GM19468 (cell line): Measurements from ENCODE around the gene CISH.

Experiments
- ATAC-seq: cut with Tn5 transposase; IDR thresholded peaks from one replicate; pipeline ENCODE4 v1.9.1; 2021; ENCODE audit warnings: mild to moderate bottlenecking, moderate library complexity, moderate number of reproducible peaks; ENCODE audit not compliant: unreplicated experiment; ENCODE audit errors: extremely low read depth

CISH gene

DNA sequence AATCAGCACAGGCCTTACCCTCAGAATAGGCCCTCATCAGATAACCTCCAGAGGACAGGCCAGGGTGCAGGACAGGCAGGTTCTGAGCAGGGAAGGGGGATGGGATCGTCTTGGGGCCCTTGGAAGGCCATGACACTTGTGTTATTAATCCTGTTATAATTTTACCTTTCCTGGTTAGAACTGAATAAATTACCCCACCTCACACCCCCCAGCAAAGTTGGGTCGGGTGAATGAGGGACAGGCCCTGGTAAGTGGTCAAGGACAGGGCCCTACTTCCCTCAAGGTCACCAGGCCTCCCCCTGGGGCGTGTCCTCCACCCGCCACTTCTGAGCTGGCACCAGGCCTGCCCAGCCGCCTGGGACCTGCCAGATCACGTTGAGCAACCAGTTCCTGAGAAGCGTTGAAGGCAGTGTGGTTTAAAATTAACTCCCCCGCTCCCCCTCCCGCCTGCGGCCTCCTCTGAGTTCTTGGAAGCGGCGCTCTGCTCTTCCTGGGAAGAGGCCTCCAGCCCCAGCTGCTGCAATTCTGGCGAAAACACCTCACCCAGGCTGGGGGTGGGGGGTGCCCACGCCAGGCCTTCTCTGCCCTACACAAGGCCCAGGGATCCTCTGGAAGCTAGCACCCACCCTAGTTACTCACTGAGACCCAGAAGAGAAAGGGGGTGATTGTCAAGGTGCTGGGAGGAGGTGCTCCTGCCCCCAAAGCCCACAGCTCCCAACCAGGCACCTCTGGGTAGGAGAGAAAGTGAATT, 10.6 kb downstream of the CISH start:
- ATAC-seq: peak; percentile 33

- no peak for ATAC-seq
Observed at GRCh38 chr3:50600141-50600753, 11.3 kb downstream of the CISH start.

DNA sequence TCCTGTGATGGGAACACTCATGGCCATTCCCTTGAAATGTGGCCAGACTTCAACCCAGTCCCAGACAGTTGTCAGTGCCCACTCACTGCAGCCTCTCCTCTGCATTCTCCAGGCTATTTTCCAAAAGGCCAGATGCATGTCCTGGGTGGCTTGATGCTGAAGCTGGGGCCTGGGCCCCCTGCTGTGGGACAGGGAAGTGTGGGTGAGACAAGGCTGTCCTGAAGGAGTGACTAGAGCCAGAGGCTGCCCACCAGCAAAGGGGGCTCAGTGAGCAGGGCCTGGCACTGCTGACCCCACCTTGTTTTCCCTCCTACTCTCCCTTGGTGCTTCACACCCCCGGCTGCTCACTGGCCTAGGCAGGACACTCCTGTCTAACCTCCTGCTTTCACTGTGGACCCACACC, 11.9 kb downstream of the CISH start:
- ATAC-seq: no peak

DNA sequence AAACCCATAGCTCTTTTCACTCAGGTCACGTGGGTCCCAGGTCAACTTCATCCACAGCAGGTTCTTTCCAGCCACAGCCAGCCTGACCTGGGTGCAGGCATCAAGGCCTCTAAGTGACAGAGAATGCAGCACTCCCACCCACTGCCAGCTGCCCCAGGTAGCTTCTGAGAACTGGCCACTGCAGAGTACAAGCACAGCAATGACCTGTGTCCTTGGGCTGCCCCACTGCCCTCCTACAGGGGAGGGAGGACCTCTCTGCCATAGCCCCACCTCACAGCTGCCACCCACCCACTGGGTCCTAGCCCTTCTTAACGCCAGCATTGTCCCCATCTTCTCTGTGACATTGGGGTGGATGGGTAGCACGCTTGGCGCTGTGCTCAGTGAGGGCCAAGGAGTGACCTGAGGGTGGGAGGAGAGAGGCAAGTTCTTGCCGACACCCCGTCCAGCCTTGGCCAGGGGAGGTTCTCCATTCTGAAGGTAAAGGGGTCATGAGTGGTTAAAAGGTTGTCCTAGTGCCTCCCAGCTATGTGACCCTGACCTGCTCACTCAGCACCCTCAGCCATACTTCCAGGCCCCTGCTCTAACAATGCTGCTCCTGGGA, 12.4 kb downstream of the CISH start:
- ATAC-seq: no peak

DNA sequence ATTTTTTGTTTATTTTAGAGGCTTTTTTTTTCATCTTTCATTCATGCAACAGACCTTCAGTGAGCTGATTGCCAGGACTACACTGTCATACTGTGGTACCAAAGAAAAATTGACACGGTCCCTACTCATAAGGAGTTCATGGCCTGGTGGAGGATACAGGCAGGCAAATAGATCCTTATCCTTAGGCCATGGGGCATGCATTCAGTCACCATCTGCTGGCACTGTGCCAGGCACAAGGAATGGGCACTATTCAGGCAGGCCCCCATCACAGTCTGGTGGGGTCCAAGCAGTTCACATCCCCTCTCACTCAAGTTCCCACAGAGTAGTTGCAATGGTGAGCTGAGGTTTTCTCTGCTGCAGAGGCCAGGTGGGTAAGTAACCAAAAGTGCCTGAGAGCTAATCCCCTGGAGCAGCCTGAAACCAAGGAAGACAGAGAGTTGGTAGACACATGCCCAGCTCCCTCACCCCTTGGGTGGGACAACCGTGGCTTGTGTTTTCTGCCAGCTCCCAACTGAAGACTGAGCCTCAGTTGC, 17.3 kb downstream of the CISH start:
- no peak for ATAC-seq

DNA sequence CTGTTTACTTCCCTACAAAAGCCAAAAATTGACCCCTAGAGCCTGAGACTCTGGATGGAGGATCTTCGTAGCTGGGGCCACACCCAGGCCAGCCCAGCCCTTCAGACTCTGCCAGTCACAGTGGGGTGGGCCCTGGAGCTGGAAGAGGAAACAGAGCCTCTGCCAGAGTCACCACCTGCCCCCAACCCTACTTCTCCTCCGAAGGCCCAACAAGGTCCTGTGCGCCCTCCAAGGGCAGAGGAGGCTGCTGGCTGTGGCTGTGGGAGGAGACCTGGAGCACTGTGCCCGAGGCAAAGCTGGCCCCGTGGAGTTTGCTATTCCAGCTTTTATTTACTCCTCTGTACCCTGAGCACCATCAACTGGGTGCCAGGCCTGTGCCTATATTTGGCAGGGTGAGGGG, 19.0 kb downstream of the CISH start:
- ATAC-seq: no peak

DNA sequence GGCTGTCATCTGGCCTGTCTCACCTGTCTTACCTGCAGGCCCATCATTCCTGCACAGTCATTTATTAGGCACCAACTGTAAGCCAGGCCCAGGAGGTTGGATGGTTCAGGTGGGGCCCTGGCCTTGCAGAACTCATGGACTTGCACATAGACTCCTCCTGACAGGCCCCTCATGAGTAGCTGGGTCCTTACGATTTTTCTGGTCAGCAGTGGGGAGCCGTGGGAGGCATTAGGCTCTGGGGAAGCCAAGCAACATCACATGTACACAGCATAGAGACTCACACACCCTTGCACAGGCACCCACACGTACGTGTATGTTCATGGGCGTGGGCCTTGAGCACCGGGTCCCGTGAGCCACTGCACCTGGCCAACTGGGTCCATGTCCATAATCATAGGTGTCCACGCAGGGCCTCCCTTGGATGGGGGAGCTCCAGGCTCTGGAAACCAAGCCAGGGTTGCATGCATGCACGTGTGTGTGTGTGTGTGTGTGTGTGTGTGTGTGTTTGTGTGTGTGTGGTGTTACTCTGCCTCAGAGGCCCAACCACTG, 20.3 kb downstream of the CISH start:
- no peak for ATAC-seq

GRCh38 chr3:50588759-50589433, 22.7 kb downstream of the CISH start:
- ATAC-seq: no peak

DNA sequence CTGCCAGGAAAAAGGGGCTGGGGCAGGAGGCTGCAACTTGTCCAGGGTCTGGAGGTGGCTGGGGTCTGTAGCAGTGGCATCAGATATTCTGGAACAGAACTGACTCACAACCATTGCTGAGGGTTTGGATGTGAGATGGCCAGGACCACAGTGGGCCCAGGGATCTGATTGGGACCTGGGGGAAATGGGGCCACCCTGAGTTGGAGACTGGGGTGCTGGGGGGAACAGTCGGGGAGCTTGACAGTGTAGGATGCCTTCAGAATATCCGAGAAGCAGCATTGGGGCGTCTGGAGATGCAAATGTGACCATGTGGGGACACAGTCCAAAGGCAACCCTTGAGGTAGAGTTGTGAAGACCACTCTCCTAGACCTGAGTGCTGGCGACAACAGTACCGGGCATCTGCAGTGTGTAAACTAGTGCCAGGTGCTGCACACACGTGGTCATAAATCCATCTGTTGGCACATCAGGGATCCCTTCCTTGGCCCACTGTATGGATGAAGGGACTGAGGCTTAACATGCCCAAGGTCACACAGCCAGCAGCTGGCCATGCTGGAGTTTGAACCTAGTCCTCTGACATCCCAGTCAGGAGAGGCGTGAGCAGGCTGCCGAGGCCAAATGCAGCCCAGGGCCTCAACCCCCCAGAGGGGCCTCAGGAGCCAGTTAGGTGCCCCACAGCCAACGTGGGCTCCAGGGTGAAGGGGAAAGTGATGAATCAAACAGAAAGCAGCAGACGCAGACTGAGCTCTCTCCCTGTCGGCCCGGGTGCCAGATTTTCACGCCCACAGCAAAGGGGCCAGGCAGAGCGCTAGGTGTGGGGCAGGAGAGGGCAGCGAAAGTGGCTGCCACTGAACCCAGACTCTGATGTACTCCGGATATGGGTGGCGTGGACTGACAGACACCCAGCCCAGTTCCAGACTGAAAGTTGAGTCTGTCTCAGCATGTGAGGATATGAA, 23.5 kb downstream of the CISH start:
- no peak for ATAC-seq

DNA sequence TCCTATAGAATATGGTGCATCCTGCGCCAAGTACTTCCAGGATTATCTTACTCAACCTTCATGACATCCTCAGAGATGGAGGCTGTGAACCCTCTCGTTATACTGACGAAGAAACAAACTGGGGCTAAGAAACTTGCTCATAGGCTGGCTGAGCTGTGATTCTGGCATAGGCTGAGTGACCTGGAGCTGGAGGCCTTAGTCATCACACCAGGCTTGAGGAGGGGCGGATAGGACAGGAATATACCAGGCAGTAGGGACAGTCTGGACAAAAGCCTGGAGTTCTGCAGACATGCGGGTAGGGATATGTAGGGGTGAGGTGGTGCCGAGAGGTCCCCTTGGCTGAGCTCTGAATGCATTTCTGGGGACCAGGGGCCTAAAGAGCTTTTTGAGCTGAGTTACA, 24.2 kb downstream of the CISH start:
- no peak for ATAC-seq

GRCh38 chr3:50586763-50587070, 24.9 kb downstream of the CISH start:
- ATAC-seq: no peak

GRCh38 chr3:50585919-50586762, 25.4 kb downstream of the CISH start:
- no peak for ATAC-seq

DNA sequence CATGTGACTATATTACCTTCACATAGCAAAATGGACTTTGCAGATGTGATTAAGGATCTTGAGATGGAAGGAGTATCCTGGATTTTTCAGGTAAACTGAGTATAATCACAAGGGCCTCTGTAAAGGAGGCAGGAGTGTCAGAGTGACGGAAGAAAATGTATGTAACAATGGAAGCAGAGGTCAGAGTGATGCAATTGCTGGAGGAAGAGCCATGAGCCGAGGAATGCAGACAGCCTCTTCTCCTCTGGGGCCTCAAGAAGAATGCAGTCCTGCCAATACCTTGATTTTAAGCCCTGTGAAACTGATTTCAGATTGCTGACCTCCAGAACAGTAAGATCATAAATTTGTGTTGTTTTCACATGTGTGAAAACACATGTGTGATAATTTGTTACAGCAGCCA, 27.2 kb downstream of the CISH start:
- ATAC-seq: no peak

DNA sequence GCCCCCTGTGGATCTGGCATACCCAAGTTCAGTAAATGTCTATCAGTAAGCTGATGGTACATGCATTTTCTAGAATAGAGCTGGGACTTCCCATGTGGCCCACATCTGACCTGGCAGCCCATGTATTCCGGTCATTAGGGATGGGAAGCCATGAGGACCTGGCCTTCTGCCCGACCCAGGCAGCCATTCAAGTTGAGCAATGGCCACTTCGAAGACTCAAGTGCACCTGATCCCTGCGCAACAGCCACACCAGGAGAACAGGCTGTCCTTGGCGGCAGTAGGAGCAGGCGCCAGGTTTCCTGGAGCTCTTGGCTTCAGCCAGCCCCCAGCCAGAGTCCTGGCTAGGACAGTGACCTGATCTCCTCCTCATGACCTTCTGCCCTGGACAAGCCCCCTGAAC, 27.7 kb downstream of the CISH start:
- no peak for ATAC-seq

DNA sequence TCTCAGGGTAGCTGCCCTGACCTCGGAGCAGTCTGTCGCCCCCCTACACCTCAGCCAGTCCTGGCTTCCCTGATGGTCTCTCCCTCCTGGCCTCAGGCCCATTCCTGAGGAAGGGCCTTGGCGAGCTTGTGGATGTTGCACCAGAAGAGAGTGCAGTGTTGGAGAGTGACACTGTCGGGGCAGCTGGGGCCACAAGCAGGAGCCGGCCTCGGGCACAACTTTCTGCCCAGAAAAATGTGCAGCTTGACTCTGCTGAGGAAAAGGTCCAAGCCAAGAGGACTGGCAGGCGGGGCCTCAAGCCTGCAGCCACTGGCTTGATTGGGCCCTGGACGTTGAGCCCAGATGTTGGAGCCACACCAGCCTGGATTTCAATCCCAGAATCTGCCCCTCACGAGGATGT, 29.5 kb downstream of the CISH start:
- no peak for ATAC-seq

DNA sequence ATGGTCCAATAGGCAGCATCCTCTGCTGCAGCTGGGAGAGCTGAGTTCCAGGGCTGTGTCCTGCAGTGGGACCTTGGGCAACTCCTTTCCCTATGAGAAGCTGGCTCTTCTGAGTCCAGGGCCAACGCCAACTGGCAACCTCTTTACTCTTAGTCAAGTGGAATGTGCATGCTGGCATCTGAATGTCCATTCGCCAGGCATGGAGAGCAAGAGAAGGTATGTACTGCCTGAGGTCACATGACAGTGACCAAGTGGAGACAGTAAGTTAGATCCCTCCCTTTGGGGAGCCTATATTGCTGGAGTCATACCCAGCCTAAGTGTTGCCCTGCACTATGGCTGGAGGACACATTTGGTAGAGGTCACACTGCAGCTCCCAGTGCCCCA, 30.1 kb downstream of the CISH start:
- no peak for ATAC-seq

DNA sequence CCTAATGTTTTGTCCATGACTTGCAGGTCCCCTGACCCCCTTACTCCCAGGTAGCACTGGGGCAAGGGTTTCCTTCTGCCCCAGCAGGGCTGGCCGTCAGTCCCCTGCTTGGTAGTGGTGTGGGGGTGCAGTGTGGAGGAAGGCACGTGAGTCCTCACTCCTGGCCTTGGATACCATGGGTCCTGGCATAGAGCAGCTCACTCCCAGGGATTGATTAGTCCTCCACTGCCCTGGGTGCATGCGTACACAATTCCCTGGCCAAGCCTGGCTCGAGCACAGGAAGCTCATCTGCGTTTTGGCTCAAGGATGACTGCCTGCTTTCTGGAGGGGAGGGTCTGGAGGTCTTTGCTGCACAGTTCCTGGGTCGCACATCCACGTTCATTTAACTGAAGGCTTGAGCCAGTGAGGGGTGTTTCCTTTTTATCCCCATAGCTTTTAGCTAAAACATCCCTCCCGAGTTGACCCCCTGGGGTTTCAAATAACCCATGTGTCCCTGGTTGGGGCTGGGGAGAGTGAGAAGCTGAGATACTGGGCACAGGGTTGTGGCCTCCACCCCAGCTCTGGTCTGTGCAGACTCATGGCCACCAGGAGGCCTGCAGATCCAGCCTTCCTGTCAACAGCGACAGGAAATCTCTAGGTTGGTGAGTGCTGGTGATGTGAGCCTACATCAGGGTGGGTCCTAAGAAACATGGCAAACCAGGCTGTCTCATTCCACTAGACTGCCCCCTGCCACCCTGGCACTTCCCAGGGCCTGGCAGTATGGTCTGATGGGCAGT, 30.7 kb downstream of the CISH start:
- no peak for ATAC-seq

DNA sequence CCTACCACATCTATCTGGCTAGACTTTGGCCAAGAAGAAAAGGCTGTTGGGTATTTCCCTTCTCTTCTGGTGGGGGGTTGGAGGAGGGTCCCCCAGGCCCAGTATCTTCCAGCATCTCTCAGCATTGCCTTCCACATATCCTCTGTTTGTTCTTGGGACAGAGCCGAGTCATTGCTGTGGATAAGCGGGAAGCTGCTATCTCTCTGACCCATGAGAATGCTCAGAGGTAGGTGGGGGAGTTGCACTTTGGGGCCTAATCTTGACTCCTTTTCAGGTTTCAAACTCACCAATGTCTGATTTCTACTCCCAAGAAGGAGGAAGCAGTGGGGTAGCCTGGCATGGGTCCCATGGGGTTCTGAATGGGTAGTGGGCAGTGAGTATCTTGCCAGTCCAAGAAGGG, 34.2 kb downstream of the CISH start:
- ATAC-seq: no peak
